ENCODE data around the gene NRXN3. TPM values are rescaled to one million over a fixed set of nuclear protein-coding genes. Genes with fewer than 3 reads are reported as not detected.

The NRXN3 gene
- total RNA-seq, 4 donors from 2014 or later = 0.04 to 0.16 TPM; not detected in 2

DNA sequence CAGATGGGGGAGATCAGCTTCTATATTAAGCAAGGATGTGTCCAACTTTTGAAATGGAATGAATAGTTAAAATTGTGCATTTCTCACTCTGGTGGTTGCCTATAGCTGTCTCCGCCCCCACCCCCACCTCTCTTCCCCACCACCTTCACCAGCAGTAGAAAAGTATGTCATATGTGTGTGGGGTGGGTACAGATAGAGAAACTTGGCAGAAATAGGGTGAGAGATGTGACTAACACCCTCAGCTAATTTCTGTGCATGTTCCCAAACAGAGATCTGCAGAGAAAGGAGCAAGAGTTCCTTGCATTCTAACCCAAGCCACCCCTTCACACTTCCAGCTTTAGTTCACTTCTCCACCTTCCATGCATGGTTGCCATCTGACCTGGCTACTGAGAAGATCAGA, 980.1 kb downstream of the NRXN3 start:
- ATAC-seq = no peak
- in situ Hi-C loops (cut with MboI; ENCODE audit: low sequenced_read_pairs in 4 of 4) = no loop called here
- Histone ChIP-seq H3K27me3 (no peaks in the 10 kb centered on the region), H3K27ac (no peak overlapping the region), H3K36me3 (no peaks in the 10 kb centered on the region), H3K4me3 (no peak overlapping the region), H3K4me1 (no peaks in the 10 kb centered on the region), H3K9me3 (no peaks in the 10 kb centered on the region)
- DNase-seq = no peak
- intact Hi-C loops (cut with DNase I; ENCODE audit: low total_unique reads) = no loop called here
- TF ChIP-seq POLR2A (IDR thresholded peaks at IDR 0.05) = no peak
- TF ChIP-seq, protein P1, sequence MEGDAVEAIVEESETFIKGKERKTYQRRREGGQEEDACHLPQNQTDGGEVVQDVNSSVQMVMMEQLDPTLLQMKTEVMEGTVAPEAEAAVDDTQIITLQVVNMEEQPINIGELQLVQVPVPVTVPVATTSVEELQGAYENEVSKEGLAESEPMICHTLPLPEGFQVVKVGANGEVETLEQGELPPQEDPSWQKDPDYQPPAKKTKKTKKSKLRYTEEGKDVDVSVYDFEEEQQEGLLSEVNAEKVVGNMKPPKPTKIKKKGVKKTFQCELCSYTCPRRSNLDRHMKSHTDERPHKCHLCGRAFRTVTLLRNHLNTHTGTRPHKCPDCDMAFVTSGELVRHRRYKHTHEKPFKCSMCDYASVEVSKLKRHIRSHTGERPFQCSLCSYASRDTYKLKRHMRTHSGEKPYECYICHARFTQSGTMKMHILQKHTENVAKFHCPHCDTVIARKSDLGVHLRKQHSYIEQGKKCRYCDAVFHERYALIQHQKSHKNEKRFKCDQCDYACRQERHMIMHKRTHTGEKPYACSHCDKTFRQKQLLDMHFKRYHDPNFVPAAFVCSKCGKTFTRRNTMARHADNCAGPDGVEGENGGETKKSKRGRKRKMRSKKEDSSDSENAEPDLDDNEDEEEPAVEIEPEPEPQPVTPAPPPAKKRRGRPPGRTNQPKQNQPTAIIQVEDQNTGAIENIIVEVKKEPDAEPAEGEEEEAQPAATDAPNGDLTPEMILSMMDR (IDR thresholded peaks at IDR 0.05 in 4 of 5, conservative IDR thresholded peaks at IDR 0.05 in 1 of 5) = no peak

DNA sequence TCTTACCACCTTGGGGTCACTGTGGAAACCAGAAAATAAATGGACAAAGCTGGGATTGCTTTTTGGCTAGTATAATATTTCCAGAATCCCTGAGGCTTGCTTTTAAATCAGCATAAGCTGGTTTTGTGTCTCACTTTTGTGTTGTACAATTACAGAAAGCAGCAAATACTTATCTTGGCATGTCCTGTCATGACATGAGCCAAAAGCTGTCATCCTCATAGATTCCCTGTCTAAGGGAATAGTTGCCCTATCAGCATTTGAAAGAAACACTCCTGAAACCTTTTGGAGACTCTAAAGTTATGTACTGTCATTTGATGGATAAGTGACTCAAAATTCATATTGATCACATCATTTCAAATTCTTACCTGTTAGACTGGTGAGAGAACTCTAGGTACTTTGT, 987.2 kb downstream of the NRXN3 start:
- no peaks in the 10 kb centered on the region for H3K27me3 ChIP-seq
- no peak overlapping the region for H3K27ac ChIP-seq
- H3K4me3 ChIP-seq = no peak overlapping the region
- H3K4me1 ChIP-seq = no peaks in the 10 kb centered on the region
- DNase-seq (no peak), ATAC-seq (no peak)
- intact Hi-C loops (cut with DNase I; ENCODE audit: low total_unique reads) (no loop called here), in situ Hi-C loops (cut with MboI; ENCODE audit: low sequenced_read_pairs in 4 of 4) (no loop called here)
- TF ChIP-seq POLR2A (IDR thresholded peaks at IDR 0.05) = no peak
- TF ChIP-seq, protein P1 (IDR thresholded peaks at IDR 0.05 in 4 of 5, conservative IDR thresholded peaks at IDR 0.05 in 1 of 5) = no peak
- no peaks in the 10 kb centered on the region for H3K36me3 ChIP-seq
- H3K9me3 ChIP-seq = no peaks in the 10 kb centered on the region

DNA sequence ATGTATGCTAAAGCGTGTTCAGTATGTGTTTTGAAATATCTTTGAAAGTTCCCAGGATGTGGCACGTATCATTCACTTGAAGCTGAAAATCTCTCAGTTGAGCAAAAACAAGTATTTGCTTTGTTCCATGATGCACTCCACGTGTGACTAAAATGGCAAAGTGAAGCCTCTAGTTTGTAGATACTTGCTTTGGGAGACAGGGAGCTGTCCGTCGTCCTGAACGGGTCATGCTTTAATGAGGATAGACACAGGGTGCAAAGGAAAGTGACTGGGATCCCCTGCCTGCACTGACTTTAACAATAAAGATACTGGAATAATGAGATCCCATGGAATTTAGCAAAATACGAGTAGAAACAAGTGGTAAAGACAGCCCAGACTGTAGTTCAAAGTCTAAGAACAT, 991.4 kb downstream of the NRXN3 start:
- in situ Hi-C loops (cut with MboI; ENCODE audit: low sequenced_read_pairs in 4 of 4) = no loop called here
- Histone ChIP-seq H3K36me3 (no peaks in the 10 kb centered on the region), H3K27ac (no peak overlapping the region), H3K4me1 (no peaks in the 10 kb centered on the region), H3K9me3 (no peaks in the 10 kb centered on the region), H3K27me3 (no peaks in the 10 kb centered on the region), H3K4me3 (no peak overlapping the region)
- no peak for TF ChIP-seq POLR2A (IDR thresholded peaks at IDR 0.05)
- TF ChIP-seq, protein P1 (IDR thresholded peaks at IDR 0.05 in 4 of 5, conservative IDR thresholded peaks at IDR 0.05 in 1 of 5) = no peak
- DNase-seq = no peak
- intact Hi-C loops (cut with DNase I; ENCODE audit: low total_unique reads) = no loop called here
- no peak for ATAC-seq

DNA sequence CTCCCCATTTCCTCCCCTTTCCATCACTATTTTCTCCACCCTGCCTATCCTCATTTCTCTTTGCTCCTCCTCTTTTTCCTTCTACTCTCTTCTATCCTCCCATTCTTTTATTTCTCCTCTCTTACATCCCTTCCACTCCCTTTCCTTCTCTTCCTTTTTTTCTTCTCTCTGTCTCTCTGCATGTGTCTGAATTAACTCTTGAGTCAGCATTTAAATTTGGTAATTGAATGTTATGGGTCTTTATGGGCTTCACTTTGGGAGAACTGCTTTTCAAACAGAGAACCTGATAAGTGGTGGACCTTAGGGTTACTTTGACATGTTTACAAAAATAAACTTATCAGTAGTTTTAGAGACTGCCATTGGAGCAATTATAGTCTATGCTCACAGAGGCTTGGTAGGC, 992.7 kb downstream of the NRXN3 start:
- TF ChIP-seq, protein P1 (IDR thresholded peaks at IDR 0.05 in 4 of 5, conservative IDR thresholded peaks at IDR 0.05 in 1 of 5) = no peak
- no peak for TF ChIP-seq POLR2A (IDR thresholded peaks at IDR 0.05)
- H3K4me3 ChIP-seq = no peak overlapping the region
- in situ Hi-C loops (cut with MboI; ENCODE audit: low sequenced_read_pairs in 4 of 4) = no loop called here

DNA sequence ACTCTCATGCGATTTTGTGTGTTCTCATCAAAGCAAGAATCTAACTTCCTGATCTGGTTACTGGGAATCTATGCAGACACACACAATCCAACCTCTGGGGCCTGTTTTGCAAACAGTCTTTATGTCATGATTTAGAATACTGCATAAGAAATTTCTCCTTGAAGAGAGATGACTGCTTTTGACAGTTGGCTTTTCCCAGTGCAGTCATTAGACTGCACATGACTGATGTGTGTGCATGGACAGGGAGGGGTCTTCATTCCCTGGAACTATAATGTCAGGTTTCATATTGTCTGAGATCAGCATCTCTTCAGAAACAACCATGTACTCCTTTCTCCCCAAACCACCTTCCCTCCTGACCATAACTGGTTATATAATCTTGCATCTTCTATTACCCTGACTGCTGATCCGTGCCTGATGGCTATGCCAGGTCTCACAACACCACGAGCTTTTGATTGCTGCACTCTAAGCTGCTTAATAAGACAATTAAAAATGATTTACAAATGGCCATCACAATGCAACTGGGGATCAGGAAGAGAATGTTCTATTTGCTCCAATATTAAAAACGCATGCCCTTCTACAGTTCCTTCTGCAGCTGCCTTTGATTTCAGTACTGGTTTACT, 995.4 kb downstream of the NRXN3 start:
- Histone ChIP-seq H3K4me1 (no peaks in the 10 kb centered on the region), H3K27ac (no peak overlapping the region), H3K36me3 (no peaks in the 10 kb centered on the region), H3K4me3 (no peak overlapping the region), H3K9me3 (no peaks in the 10 kb centered on the region), H3K27me3 (no peaks in the 10 kb centered on the region)
- in situ Hi-C loops (cut with MboI; ENCODE audit: low sequenced_read_pairs in 4 of 4) (no loop called here), intact Hi-C loops (cut with DNase I; ENCODE audit: low total_unique reads) (no loop called here)
- ATAC-seq (no peak), DNase-seq (no peak)
- TF ChIP-seq POLR2A (IDR thresholded peaks at IDR 0.05) = no peak
- TF ChIP-seq, protein P1 (IDR thresholded peaks at IDR 0.05 in 4 of 5, conservative IDR thresholded peaks at IDR 0.05 in 1 of 5) = no peak

More for the DNA sequence above, 992.7 kb downstream of the NRXN3 start:
- intact Hi-C loops (cut with DNase I; ENCODE audit: low total_unique reads) = no loop called here
- no peak for DNase-seq
- Histone ChIP-seq H3K27ac (no peak overlapping the region), H3K4me1 (no peaks in the 10 kb centered on the region), H3K27me3 (no peaks in the 10 kb centered on the region), H3K36me3 (no peaks in the 10 kb centered on the region), H3K9me3 (no peaks in the 10 kb centered on the region)
- no peak for ATAC-seq
